PC-3 (cell line): ENCODE measurements around the gene CLDN15. TPM values are rescaled to one million over a fixed set of nuclear protein-coding genes. Genes with fewer than 3 reads are reported as not detected.

Experiments
- ATAC-seq: fragments of 200-7000 bp; cut with Tn5 transposase; 2 replicates; pipeline ENCODE4 v1.9.1; 2020; ENCODE audit warnings: mild to moderate bottlenecking, moderate library complexity
- BruUV-seq: library from RNA; stranded (reverse); fragments of 400-500 nt; replicated peaks from 2 replicates; lab custom pipeline; 2021; lab: Mats Ljungman, UMichigan
- CTCF ChIA-PET: fragments of 300-600 bp; sonication (Branson Sonifier 250); formaldehyde crosslinking; loops from one replicate; lab custom pipeline; 2022; ENCODE audit warnings: antibody characterized with exemption; lab: Charles Lee
- POLR2A ChIA-PET: fragments of 300-600 bp; sonication (Branson Sonifier 250); formaldehyde crosslinking; loops from one replicate; lab custom pipeline; 2022; ENCODE audit warnings: antibody characterized with exemption; ENCODE audit not compliant: unreplicated experiment; lab: Charles Lee
- DNase-seq: peaks from one replicate; pipeline ENCODE4 v3.0.0-alpha.2; 2015
- H2AFZ ChIP-seq: fragments of 300-600 bp; sonication (generic); 2 replicates; pipeline ENCODE4 v1.6.0; 2016; ENCODE audit warnings: antibody characterized with exemption, low read length
- H3F3A ChIP-seq: fragments of 300-600 bp; sonication (generic); one replicate; pipeline ENCODE4 v1.6.0; 2017; ENCODE audit warnings: antibody characterized with exemption, low read length, control low read depth, mild to moderate bottlenecking; ENCODE audit not compliant: unreplicated experiment
- H3K27ac ChIP-seq: fragments of 300-600 bp; sonication (generic); 2 replicates; pipeline ENCODE4 v1.5.1; 2016; ENCODE audit warnings: mild to moderate bottlenecking, low read length
- H3K27me3 ChIP-seq: fragments of 300-600 bp; sonication (generic); 2 replicates; pipeline ENCODE4 v1.6.1; 2016; ENCODE audit warnings: low read length, mixed read lengths
- H3K36me3 ChIP-seq: fragments of 300-600 bp; sonication (generic); 2 replicates; pipeline ENCODE4 v1.6.1; 2016; ENCODE audit warnings: low read depth, mixed run types, low read length, mixed read lengths
- H3K4me1 ChIP-seq: fragments of 300-600 bp; sonication (generic); 2 replicates; pipeline ENCODE4 v1.5.1; 2016; ENCODE audit warnings: low read length; ENCODE audit not compliant: insufficient read depth
- H3K4me2 ChIP-seq: fragments of 300-600 bp; sonication (generic); 2 replicates; pipeline ENCODE4 v1.6.0; 2016; ENCODE audit warnings: low read length
- H3K4me3 ChIP-seq: fragments of 300-600 bp; sonication (generic); 2 replicates; pipeline ENCODE4 v1.5.1; 2016; ENCODE audit warnings: mild to moderate bottlenecking, low read length, mixed read lengths
- H3K79me2 ChIP-seq: fragments of 300-600 bp; sonication (generic); 2 replicates; pipeline ENCODE4 v1.6.1; 2017; ENCODE audit warnings: low read length, mixed read lengths
- H3K9ac ChIP-seq: fragments of 300-600 bp; sonication (generic); 2 replicates; pipeline ENCODE4 v1.6.0; 2016; ENCODE audit warnings: mild to moderate bottlenecking, low read length
- H3K9me2 ChIP-seq: fragments of 300-600 bp; sonication (generic); replicated peaks from 2 replicates; pipeline ENCODE4 v1.6.1; 2016; ENCODE audit warnings: mixed run types, low read length, mixed read lengths
- H3K9me3 ChIP-seq: fragments of 300-600 bp; sonication (generic); 2 replicates; pipeline ENCODE4 v1.6.1; 2016; ENCODE audit warnings: low read length, mixed read lengths
- H4K20me1 ChIP-seq: fragments of 300-600 bp; sonication (generic); 2 replicates; pipeline ENCODE4 v1.6.1; 2016; ENCODE audit warnings: low read length, mixed read lengths
- EZH2 ChIP-seq: fragments of 300-600 bp; sonication (generic); IDR thresholded peaks from one replicate; pipeline ENCODE4 v1.6.1; 2017; ENCODE audit warnings: antibody characterized with exemption, mild to moderate bottlenecking, low read length; ENCODE audit not compliant: unreplicated experiment
- EZH2phosphoT487 ChIP-seq: fragments of 300-600 bp; sonication (generic); IDR thresholded peaks from 2 replicates; pipeline ENCODE4 v1.6.1; 2018; ENCODE audit warnings: mild to moderate bottlenecking, antibody characterized with exemption, low read length, borderline replicate concordance
- intact Hi-C: fragments of 100-400 bp; cut with micrococcal nuclease; formaldehyde crosslinking; loops from 2 replicates; pipeline ENCODE4 v1.9.0; 2023
- total RNA-seq: library from RNA; depleted of rRNA; stranded (reverse); fragments of >200 nt; gene quantifications from 2 replicates; pipeline ENCODE4 v1.2.3, GENCODE V29; 2014
- TF ChIP-seq, protein P1 (sequence below): fragments of 300-600 bp; sonication (generic); conservative IDR thresholded peaks from 2 replicates; pipeline ENCODE4 v1.5.1; 2017; ENCODE audit warnings: antibody characterized with exemption, low read depth, mild to moderate bottlenecking, low read length

CLDN15 gene
- total RNA-seq, 1 experiment from 2014 or later: 6.7 TPM

DNA sequence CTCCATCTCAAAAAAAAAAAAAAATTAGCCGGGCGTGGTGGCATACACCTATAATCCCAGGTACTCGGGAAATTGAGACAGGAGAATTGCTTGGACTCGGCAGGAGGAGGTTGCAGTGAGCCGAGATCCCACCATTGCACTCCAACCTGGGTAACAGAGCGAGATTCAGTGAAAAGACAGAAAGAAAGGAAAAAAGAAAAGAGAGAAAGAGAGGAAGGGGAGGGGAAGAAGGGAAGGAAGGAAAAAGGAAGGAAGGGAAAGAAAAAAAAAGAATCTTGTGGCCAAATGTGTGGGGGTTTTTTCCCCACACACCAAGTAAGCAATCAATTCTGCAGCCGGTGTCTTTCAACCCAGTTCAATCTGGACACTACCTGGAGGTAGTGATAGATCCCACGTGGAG is 48.5 kb downstream of the CLDN15 start:
- Histone ChIP-seq H3K36me3 (no peaks in the 10 kb centered on the region), H3F3A (no peaks in the 10 kb centered on the region), H3K4me3 (no peak overlapping the region), H3K27me3 (no peaks in the 10 kb centered on the region), H3K27ac (no peak overlapping the region), H3K4me1 (no peaks in the 10 kb centered on the region), H3K4me2 (no peak overlapping the region), H3K9me2 (no peaks in the 10 kb centered on the region), H2AFZ (no peak overlapping the region), H3K79me2 (no peaks in the 10 kb centered on the region), H3K9me3 (no peaks in the 10 kb centered on the region), H4K20me1 (no peaks in the 10 kb centered on the region), H3K9ac (no peak overlapping the region)
- no TSS peak for BruUV-seq
- TF ChIP-seq, protein P1, sequence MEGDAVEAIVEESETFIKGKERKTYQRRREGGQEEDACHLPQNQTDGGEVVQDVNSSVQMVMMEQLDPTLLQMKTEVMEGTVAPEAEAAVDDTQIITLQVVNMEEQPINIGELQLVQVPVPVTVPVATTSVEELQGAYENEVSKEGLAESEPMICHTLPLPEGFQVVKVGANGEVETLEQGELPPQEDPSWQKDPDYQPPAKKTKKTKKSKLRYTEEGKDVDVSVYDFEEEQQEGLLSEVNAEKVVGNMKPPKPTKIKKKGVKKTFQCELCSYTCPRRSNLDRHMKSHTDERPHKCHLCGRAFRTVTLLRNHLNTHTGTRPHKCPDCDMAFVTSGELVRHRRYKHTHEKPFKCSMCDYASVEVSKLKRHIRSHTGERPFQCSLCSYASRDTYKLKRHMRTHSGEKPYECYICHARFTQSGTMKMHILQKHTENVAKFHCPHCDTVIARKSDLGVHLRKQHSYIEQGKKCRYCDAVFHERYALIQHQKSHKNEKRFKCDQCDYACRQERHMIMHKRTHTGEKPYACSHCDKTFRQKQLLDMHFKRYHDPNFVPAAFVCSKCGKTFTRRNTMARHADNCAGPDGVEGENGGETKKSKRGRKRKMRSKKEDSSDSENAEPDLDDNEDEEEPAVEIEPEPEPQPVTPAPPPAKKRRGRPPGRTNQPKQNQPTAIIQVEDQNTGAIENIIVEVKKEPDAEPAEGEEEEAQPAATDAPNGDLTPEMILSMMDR: no peak
- TF ChIP-seq EZH2 (no peak), EZH2phosphoT487 (no peak)
- DNase-seq: no peak
- ATAC-seq: no peak
- intact Hi-C loops: no loop called here
- POLR2A ChIA-PET: no interaction called here
- CTCF ChIA-PET: no interaction called here

DNA sequence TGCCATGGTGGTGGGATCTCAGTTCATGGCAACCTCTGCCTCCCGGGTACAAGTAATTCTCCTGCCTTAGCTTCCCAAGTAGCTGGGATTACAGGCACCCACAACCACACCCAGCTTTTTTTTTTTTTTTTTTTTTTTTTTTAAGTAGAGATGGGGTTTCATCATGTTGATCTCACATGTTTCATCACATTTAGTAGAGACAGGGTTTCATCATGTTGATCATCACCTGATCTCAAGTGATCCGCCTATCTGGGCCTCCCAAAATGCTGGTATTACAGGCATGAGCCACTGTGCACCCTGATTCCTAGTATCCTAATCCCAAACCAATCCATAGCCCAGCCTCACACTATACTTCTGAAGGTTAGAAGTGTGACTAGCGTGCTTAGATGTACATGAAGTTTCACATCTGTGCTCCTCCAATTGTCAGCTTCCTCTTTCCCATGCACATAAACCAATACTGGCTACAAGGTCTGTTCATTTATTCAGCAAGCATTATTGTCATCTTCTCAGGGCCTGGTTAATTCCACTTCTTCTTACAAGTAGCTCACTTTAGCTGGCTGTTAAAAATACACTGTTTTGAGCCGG is 50.7 kb downstream of the CLDN15 start:
- intact Hi-C loops: no loop called here
- BruUV-seq: no TSS peak
- Histone ChIP-seq H3K4me2 (no peak overlapping the region), H3F3A (no peaks in the 10 kb centered on the region), H3K36me3 (no peaks in the 10 kb centered on the region), H4K20me1 (no peaks in the 10 kb centered on the region), H3K27ac (no peak overlapping the region), H3K9ac (no peak overlapping the region), H2AFZ (no peak overlapping the region), H3K9me2 (no peaks in the 10 kb centered on the region), H3K79me2 (no peaks in the 10 kb centered on the region), H3K27me3 (no peaks in the 10 kb centered on the region), H3K4me3 (no peak overlapping the region), H3K4me1 (no peaks in the 10 kb centered on the region; the same call in 1 of the 2 replicates), H3K9me3 (no peaks in the 10 kb centered on the region)
- no peak for DNase-seq
- ChIA-PET CTCF (interaction anchor here (0.6 kb wide), 1 partner anchor 17 kb away, joined by 4 read pairs; no protein-coding TSS in a partner anchor), POLR2A (no interaction called here)
- no peak for ATAC-seq
- TF ChIP-seq EZH2phosphoT487: no peak
- no peak for TF ChIP-seq EZH2
- TF ChIP-seq, protein P1: no peak

DNA sequence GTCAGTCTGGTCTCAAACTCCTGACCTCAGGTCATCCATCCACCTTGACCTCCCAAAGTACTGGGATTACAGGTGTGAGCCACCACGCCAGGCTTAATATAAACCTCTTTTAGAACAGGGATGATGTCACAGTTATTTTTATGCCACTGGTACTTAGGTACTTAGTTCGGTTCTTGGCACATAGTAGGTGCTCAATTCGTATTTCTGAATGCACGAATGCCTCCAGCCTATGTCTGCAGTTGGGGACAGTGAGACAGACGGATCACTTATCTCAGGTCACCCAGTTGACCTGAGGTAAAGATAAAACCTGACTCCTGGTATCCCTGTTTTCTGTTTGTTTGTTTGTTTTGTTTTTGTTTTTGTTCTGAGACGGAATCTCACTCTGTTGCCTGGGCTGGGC is 51.4 kb downstream of the CLDN15 start:
- Histone ChIP-seq H3K9me2 (no peaks in the 10 kb centered on the region), H3K9me3 (no peaks in the 10 kb centered on the region), H4K20me1 (no peaks in the 10 kb centered on the region), H2AFZ (no peak overlapping the region), H3K79me2 (no peaks in the 10 kb centered on the region), H3K4me3 (no peak overlapping the region), H3F3A (no peaks in the 10 kb centered on the region), H3K27me3 (no peaks in the 10 kb centered on the region), H3K36me3 (no peaks in the 10 kb centered on the region), H3K27ac (no peak overlapping the region), H3K4me1 (no peaks in the 10 kb centered on the region; the same call in 1 of the 2 replicates), H3K9ac (no peak overlapping the region), H3K4me2 (no peak overlapping the region)
- TF ChIP-seq EZH2: no peak
- TF ChIP-seq EZH2phosphoT487: no peak
- TF ChIP-seq, protein P1: no peak
- DNase-seq (no peak), ATAC-seq (no peak)
- no TSS peak for BruUV-seq
- intact Hi-C loops: no loop called here
- ChIA-PET POLR2A (no interaction called here), CTCF (interaction anchor here (0.6 to 1.6 kb wide), 2 partner anchors 16 to 104 kb away, joined by 4 read pairs; no protein-coding TSS in a partner anchor)
